IPS-NIHi11 (cell line): ENCODE results near the gene TACC2.

ENCODE experiments used
- DNase-seq: peaks from one replicate; pipeline ENCODE4 v3.0.0; 2012; ENCODE audit warnings: mixed read lengths, low spot score

Gene TACC2

DNA sequence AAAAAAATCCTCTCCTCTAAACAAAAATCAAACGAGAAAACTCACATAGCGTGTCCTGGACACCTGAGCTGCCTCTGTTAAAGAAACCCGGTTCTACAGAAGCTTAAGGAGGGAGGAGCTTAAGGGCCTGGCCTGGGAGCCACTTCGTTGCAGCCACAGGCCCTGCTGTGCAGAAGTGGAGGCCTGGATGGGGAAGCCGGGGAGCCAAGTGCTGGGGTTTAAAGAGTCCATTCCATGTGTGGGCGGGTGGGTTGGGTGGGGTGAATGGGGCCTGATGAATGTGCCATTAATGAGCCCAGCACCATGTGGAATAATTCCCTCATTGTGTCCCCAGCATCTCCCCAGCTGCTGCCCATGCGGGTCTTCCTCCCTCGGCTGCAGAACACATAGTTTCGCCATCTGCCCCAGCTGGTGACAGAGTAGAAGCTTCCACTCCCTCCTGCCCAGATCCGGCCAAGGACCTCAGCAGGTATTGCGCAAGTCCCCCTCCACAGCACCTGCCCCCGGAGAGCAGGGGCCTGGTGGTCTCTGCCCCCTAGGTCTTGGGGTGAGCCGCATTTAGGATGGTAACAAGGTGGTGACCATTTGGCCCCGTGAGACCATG is 154.4 kb downstream of the TACC2 start:
- peak; percentile 65 for DNase-seq

DNA sequence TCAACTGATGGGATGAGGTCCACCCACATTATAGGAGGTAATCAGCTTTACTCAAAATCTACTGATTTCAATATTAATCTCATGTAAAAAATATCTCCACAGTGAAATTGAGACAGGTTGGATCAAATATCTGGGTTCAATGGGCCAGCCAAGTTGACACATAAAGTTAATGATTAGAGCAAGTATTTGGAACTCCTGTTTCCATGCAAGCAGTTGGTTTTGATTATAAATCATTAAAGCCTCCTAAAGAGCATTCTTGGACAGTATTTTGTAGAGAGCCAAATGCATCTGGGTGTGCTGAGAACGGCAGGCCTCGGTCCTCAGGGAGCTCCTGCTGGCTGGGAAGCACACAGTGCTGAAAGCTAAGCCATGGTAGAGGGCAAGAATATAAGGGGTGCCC is 155.2 kb downstream of the TACC2 start:
- DNase-seq, result no peak

DNA sequence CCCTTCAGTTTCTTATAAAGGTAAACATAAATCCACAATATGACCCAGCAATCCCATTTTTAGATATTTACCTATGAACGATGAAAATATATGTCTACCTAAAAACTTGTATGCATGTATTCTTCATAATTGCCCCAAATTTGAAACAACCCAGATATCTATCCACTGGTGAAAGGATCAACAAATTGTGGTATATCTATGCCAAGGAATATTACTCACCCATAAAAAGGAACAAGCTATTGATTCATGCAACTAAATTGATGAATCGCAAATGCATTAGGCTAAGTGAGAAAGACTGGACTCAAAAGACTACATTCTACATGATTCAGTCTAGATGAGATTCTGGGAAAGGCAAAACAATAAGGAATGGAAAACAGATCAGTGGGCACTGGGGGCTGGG is 156.2 kb downstream of the TACC2 start:
- no peak for DNase-seq

DNA sequence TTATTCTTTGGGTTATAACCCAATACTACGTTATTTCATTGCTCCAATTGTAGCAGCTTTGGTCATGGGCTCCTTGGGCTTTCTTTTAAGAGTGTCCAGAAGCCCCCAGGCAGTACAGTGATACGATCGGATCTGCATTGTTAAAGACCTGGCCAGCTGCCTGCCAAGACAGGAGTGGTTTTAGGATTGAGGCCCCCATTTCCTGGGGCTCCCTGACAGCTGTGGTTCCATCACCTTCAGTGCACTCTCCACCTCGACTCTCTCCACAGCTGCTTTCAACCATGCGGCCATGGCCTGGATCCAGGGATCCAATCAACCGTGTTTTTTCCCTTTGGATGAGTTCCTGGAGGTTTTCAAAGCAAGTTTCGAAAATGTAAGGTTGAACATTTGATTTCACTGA is 158.7 kb downstream of the TACC2 start:
- DNase-seq, result no peak

DNA sequence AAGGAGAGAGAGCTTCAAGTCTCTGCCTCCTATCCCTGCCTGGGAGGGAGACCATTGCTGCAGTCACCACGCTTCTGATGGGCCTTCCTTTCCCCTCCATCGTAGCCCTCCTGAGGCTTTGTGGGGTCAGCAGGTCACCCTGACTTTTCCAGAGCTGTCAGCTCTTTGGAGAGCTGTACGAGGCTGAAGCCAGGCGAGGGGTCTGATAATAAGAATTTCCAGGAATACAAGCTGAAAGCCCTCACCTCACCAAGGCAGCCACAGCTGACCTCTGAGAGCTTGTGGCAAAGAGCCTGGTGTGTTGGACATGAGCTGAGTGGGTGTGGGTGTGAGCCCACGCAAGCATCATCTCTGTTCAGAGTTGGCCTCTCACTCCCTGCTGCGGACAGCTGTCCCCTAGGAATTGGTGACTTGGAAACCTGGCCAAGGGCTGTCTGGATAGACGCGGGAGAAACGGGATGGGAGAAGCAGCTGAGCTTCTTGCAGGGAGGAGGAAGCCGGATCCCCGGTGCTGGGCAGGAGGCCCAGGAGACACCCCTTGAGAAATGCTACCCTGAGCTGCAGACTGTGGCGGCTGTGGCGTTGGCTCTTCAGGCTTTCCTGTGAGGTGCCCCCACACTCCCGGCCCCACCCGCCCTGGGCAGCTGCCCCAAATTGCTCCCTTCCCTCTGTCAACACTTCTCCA is 160.1 kb downstream of the TACC2 start:
- DNase-seq, result no peak

DNA sequence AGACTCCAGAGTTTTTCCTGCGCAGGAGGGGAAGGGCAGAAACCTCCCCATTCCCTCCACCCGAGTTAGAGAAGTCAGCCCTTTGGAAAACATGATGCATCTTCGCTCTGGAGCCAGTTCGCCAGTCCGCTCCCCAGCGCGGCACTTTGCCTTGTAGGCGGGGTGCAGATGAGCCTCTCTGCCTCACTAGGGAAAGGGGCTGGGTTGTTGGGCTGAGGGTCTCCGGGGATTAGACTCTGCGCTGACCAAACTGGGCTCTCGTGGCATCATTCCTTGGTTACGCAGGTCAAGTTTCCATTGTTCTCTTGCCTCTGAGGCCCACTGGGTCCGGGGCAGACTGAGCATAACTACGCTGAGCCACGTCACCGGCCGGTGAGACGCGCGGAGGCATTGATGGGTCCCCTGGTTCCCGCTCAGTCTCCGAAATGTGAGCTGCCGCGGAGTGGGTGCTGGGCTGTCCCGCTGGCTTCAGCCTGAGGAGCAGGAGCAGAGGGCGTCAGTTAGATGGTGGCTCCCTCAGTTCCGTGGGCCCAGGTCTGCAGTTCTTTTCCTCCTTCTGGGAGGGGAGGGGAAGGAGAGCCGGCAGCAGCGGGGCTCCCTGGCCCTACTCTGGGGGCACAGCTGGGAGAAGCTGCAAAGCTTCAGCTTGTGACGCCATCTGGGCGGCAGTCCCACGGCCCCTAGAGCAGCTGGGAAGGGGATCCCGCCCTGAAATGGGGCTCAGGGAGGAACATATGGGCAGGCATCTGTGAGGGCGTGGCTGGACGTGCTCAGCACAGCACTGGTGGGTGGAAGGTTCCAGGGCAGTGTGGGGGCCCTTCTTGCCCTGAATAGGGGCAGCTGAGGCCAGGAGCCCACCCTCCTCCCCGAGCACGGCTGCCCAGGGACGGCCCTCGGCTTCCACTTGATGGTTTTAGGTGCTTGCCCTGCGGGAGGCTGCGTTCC is 160.9 kb downstream of the TACC2 start:
- DNase-seq, result no peak

DNA sequence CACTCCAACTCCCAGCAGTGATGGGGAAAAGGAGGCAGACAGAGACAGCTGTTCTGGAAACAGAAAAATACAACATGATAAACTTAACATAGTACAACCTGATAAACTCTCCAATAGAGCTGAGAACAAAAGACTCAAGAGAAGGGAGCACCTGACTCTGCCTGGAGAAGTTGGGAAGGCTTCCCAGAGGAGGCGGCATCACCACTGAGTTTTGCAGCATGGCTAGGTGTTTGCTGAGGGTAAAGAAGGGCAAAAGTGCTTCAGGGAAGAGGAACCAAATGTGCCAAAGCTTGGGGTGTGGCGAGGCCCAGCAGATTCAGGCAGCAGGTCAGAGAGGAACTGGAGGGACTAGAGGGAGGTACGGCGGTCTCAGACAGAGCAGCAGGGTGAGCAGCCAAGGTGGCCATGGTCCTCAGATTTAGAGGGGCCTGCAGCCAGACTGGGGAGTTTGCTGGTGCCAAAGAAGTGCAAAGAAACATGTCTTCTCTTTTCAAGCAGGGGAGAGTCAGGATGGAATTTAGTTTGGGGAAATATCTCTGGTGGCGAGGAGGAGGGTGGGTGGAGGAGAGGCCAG is 162.2 kb downstream of the TACC2 start:
- no peak for DNase-seq

DNA sequence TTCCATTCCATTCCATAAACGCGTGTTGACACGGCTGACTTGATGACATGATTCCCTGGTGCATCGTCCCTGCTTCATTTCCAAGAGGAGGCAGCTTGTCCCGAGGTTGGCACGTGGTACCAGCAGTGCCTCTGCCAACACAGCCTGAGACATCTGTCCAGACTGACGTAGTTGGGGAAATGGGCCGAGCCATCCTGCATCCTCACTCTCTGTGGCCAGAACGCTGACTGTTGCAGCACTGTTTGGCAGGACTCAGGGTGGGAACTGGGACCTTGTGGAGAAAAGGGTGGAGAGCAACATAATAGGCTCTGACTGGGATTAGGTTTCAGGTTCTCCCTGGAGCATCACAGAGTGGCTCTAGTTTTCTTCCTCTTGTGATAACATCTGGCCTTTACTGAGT is 163.6 kb downstream of the TACC2 start:
- DNase-seq, result no peak

DNA sequence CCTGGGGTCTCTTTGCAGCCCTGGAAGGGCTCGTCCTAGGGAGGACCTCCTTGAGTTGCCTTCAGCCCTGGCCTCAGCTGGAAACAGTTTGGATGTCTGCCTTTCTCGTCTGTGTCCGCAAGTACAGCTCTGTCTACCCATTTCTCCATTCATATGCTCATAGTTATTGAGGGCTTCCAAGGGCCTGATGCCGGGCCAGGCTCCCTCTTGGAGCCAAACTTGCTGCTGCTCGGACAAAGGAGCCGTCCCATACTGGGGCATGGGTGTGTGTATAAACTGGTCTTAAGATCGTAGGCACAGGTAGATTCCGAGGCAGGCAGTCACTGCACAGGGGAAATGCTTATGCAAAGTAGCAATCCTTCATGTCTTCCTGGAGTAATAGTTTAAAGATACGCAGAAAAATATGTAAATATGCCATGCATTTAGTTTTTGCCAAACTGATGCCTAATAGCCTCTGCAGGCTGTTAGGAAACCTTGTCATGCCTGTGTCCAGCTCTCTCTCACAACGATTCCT is 165.1 kb downstream of the TACC2 start:
- DNase-seq, result no peak

DNA sequence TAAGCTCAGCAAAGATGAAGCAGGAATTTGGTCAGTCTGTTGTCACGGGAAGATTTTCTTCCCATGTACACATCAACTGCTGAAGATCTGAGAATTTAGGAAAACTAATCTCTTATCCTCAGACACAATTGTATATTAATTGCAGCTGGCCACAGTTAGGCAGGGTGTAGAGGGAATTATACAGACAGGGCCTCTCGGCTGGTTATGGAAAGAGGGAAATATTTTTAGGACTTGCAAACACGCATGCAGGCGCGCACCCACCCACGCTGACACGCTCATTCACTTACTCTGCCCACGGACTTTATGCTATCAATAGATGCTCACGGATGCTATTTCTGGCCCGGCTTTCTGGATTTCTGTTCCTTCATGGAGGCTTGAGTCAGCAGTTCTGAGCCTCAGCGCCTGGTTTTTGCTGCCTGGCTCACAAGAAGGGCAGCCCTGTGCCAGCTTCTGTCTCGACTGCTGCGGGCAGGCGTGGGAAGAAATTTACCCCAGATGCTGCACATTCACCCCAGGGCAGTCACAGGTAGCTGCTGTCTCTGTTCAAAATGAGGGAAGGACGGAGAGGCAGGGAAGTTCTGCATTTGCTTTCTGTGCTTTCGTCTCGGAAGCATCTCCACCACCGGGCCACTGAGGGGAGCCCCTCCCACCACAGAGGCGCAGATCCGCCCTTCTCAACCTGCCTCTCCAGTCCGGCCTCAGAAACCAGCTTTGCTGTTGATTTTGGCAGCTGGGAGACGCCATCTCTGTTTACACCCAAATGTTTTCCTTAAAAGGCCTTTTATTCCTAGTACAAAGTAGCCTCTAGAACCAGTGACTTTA is 165.8 kb downstream of the TACC2 start:
- DNase-seq, result peak; percentile 65

DNA sequence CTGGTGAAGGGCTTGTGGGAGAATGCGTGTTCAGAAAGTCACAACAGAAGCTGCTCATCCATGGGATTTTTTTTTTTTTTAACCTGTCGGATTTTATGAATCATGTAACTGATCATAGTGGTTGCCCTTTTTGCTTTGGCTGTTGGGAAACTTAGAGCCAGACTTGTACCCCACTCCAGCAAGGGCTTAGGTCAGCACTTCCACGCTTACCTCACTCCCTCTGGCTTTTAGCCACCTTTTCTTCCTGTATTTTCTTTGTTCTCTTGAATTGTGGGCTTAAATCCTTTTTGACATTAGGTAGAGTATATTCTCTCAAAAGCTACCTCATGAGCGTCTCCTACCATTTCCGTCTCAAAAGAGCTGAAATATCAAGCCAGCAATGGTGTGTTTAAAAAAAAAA is 168.5 kb downstream of the TACC2 start:
- no peak for DNase-seq

DNA sequence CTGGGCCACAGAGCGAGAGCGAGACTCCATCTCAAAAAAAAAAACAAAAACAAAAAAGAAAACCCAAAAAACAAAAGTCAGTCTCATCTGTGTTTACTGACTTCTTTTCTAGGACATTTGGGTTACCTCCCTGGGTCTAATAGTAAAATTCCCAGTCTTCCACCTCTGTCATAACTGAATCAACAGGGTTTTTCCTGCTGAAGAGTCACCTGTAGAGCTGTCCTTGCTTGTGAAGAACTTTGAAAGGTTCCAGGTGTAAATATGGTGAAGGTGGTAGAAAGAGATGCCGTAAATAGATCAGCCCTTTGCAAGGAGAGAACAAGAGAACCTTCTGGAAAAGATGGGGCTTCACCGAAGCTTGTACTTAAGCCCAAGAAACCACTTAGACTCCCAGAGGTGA is 169.4 kb downstream of the TACC2 start:
- DNase-seq, result no peak

DNA sequence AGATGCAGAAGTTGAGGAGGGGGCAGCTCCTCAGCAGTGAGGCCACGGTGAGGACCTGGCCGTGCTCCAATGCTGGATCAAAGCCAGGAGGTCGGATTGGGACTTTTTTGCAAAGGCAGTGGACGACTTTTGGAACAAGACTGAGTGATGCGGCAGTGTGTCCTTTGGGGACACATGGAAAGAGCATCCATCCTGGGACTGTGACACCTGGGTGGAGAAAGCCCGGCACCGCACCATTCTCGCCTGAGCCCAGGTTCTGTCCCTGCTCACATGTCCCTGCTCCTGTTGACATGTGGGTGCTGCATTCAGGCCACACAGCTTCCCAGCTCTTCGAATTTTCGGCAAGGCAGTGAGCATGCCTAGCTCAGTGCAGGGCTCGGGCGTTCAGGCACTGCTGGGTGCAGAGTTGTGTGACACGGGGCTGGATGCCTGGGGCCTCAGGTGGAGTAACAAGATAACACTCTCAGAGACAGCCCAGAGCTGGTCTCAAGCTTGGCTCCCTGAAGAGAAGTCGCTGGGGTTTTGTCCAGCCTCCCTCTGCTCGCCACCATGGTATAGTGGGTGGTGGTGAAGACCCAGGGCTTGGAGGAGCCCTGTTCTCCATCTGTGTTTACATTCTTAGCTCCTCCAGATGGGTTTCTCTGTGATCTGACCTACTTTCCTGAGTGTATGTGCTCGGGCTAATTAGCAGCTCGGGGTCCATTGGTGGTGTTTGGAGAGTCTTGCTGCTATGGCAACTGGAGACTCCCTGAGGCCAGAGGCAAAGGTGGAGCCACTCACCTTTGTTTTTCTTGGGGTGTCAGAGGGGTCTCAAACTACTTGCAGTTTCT is 170.4 kb downstream of the TACC2 start:
- DNase-seq, result no peak

DNA sequence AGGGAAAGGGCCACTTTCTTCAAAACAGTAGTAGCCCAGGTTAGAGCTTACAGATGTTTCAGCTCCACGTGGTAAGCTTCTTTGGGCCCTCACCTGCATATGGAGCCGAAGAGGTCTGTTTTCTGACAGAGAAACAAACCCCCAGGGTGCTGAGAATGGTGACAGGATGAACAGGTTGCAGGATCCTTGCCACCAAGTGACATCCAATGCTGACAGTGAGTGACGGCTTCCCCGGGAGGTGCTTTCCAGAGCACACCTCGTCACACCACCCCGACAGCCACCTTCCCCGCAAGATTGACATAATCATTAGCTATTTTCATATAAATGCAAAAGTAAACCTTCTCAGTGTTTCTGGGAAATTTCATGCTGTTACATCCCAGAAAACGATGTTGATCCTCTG is 172.8 kb downstream of the TACC2 start:
- no peak for DNase-seq

DNA sequence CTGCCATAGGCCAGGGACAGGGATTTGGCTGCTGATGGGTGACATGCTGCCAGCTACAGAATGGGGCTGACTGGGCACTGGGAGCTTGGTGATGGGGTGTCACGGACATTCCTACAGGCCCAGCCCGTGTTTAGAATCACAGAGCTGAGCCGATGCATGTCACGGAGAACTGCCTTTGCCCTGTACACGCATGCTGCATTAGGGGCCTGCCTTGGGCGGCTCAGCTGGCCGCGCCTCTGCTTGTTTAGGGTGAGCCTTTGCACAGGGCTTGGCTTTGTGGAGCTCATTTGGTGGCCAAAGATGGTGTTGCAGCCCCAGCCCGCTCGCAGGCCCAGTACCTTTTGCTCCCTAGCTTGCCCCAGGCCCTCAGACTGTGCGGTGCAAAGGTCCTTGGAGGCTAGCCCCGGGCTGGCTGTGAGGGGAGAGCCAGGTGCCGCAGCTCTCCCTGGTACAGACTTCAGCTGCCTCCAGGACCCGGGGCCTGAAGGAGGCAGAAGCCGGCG is 173.8 kb downstream of the TACC2 start:
- no peak for DNase-seq

DNA sequence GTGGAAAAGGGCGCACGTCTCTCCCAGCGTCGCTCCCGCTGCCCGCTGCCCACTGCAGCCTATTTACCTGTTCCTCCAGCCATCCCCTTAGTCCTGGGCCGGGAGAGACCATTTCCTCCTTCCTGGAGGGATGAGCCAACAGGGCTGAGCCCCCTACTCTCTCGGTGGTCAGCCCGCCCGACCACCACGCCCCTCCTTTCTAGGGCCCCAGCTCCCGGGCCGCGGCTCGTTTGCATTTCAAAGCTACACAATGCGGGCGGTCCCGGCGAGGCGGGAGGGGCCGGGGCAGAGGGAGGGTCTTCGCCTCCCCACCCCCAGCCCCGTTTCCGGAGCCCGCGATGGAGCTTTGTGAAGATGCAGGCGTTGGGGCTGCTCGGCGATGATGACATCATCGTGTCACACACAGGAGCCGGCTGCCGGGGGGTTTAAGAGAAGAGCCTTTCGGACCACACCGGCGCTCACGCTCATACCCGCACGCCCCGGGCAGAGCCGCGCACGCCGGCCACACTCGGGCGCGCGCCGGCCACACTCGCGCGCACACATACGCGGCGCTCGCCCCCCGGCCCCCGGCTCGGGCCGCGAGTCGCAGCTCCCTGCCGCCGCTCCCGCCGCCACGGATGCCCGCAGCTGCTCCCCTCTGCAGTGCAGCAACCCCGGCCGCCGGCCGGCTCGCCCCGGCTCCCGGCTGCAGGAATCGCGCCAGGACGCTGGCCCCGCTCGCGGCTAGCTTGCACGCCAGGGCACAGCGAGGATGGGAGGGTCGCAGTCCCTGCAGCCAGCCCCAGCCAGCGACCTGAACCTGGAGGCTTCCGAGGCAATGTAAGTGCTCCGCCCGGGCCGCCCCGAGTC is 174.4 kb downstream of the TACC2 start:
- DNase-seq, result peak; percentile 79

DNA sequence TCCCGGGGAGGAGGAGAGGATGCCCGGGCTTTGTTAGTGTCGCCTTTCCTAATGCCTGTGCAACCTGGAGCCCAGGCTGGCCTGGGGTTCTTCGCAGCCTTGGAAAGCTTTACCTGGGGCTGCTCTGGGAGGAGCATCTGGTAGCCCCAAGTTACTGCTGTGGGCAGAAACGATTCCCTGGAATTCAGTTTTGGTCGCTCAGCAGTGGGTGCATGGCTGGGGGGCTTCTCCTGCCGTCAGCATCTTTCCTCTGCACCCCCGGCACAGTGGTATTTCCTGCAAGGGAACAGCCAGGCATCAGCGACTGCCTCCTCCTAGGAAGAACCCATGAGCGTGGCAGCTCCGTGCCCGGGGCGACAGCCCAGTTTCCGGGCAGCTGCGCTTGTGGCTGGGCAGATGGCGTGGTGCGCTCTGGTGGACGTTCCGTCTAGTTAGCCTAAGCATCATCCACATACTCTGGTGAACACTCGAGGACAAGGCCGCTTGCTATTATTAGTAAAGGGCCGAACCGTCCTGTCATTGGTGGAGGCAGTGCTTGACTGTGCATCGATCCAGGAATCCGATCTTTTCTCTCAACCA is 175.1 kb downstream of the TACC2 start:
- no peak for DNase-seq

DNA sequence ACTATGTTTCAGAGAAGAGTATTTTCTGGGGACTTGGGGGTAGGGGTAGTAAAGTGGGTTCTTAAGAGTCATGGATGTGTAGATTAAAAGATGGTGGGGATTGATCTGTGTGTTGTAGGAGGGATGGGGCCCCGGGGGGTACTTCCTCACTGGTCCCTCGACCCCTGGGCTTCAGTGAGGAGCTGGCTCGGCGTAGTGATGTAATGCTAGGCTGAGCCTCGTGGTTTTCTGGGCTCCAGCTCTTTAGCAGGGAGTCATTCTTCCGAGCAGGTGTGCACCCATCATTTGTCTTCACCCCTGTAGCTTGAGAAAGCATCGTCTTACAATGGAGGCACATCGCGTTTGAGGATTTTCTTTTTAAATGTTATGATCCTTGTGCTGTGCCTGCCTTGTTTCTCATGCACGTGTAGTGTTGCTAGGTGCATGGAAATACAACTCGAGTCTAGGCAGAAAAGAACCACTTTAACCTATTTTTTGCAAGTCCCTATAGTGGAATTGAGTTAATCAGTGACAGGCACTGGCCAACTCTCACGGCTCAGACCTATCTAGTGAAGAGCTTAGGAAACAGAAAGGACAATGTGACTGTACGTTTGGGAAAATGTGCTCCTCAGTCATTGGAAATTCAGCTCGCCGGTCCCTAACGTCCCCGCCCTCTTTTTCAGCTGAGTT is 176.0 kb downstream of the TACC2 start:
- DNase-seq, result no peak
